HepG2 (cell line): ENCODE data around the gene STIP1. TPM values are rescaled to one million over a fixed set of nuclear protein-coding genes. Genes with fewer than 3 reads are reported as not detected.

Experiments used
- FIP1L1 ChIP-seq: fragments of 200-400 bp; formaldehyde crosslinking; IDR thresholded peaks from 2 replicates; pipeline ENCODE4 v1.6.1; 2018; ENCODE audit warnings: low read depth, mild to moderate bottlenecking, low read length, moderate library complexity, borderline replicate concordance; ENCODE audit not compliant: insufficient read depth
- GPBP1L1 ChIP-seq: sonication (generic); formaldehyde crosslinking; IDR thresholded peaks from 2 replicates; pipeline ENCODE4 v1.5.0; 2020; ENCODE audit warnings: mild to moderate bottlenecking, missing genetic modification reagents
- KDM6A ChIP-seq: IDR thresholded peaks from 2 replicates; pipeline ENCODE4 v1.6.1; 2016; ENCODE audit warnings: low read depth
- ONECUT2 ChIP-seq: sonication (generic); formaldehyde crosslinking; IDR thresholded peaks from 2 replicates; pipeline ENCODE4 v1.4.0; 2020; ENCODE audit warnings: missing genetic modification reagents
- SMAD1 ChIP-seq: sonication (generic); formaldehyde crosslinking; IDR thresholded peaks from 2 replicates; pipeline ENCODE4 v1.4.0; 2020; ENCODE audit warnings: missing genetic modification reagents, low read depth, mild to moderate bottlenecking, borderline replicate concordance
- TCF7 ChIP-seq: sonication (generic); IDR thresholded peaks from 2 replicates; pipeline ENCODE4 v1.6.1; 2016; ENCODE audit warnings: antibody characterized with exemption, low read depth
- ZBTB3 ChIP-seq: sonication (generic); formaldehyde crosslinking; IDR thresholded peaks from 2 replicates; pipeline ENCODE4 v1.4.0; 2020; ENCODE audit warnings: low read depth, mild to moderate bottlenecking, moderate library complexity, missing genetic modification reagents, borderline replicate concordance
- ZBTB8A ChIP-seq: sonication (generic); formaldehyde crosslinking; IDR thresholded peaks from 2 replicates; pipeline ENCODE4 v1.4.0; 2020; ENCODE audit warnings: mild to moderate bottlenecking, low read depth, missing genetic modification reagents, borderline replicate concordance
- ZKSCAN8 ChIP-seq: IDR thresholded peaks from 2 replicates; pipeline ENCODE4 v1.6.1; 2016; ENCODE audit warnings: borderline replicate concordance, missing genetic modification reagents, missing compliant biosample characterization
- ZNF484 ChIP-seq: sonication (generic); formaldehyde crosslinking; IDR thresholded peaks from 2 replicates; pipeline ENCODE4 v1.5.1; 2020; ENCODE audit warnings: mild to moderate bottlenecking, low read depth, missing genetic modification reagents, borderline replicate concordance
- ZNF558 ChIP-seq: sonication (generic); formaldehyde crosslinking; IDR thresholded peaks from 2 replicates; pipeline ENCODE4 v1.9.0; 2022; ENCODE audit warnings: mild to moderate bottlenecking, missing genetic modification reagents, borderline replicate concordance
- ZNF569 ChIP-seq: sonication (generic); formaldehyde crosslinking; IDR thresholded peaks from 2 replicates; pipeline ENCODE4 v1.5.0; 2020; ENCODE audit warnings: mild to moderate bottlenecking, missing genetic modification reagents, moderate library complexity, borderline replicate concordance
- ZNF652 ChIP-seq: IDR thresholded peaks from 2 replicates; pipeline ENCODE4 v1.6.1; 2016; ENCODE audit warnings: low read depth, borderline replicate concordance
- polyA plus RNA-seq, 8 experiments: library from polyadenylated mRNA; depleted of rRNA in 3 of 8; stranded (reverse) in 7 of 8; unstranded in 1 of 8; fragments of >200 nt; fragmentation: Illumina TruSeq in 4 of 8; extraction: Trizol in 4 of 8; gene quantifications; 2 replicates each; pipeline versions ENCODE4 v1.2.1 to v1.2.3, GENCODE V29; 2011 to 2016; ENCODE audit warnings: low read depth in 4 of 8, missing spikeins in 1 of 8, mixed read lengths in 1 of 8; ENCODE audit not compliant: insufficient read depth in 1 of 8
- total RNA-seq, 5 experiments: library from RNA; depleted of rRNA; stranded (reverse); fragments of >200 nt; fragmentation: Illumina TruSeq; extraction: Trizol; gene quantifications; 2 replicates each; pipeline ENCODE4 v1.2.3, GENCODE V29; 2016; ENCODE audit warnings: low read depth in 1 of 5
- TF ChIP-seq, protein P1 (sequence below): sonication (generic); formaldehyde crosslinking; IDR thresholded peaks from 2 replicates; pipeline ENCODE4 v1.9.0; 2021; ENCODE audit warnings: mild to moderate bottlenecking, missing genetic modification reagents
- TF ChIP-seq, protein P2 (sequence below): IDR thresholded peaks from 2 replicates; pipeline ENCODE4 v1.6.1; 2012; ENCODE audit warnings: low read length, improper control_type of control experiment
- TF ChIP-seq, protein P3 (sequence below): sonication (generic); formaldehyde crosslinking; IDR thresholded peaks from 2 replicates; pipeline ENCODE4 v1.5.1; 2020; ENCODE audit warnings: mild to moderate bottlenecking, missing genetic modification reagents, moderate library complexity

STIP1 gene
- total and polyA plus RNA-seq, 2 of the 13 experiments (the other 11 are each of a cell fraction or from before 2014, with no cell fraction given), result 81.1 to 217 TPM

DNA sequence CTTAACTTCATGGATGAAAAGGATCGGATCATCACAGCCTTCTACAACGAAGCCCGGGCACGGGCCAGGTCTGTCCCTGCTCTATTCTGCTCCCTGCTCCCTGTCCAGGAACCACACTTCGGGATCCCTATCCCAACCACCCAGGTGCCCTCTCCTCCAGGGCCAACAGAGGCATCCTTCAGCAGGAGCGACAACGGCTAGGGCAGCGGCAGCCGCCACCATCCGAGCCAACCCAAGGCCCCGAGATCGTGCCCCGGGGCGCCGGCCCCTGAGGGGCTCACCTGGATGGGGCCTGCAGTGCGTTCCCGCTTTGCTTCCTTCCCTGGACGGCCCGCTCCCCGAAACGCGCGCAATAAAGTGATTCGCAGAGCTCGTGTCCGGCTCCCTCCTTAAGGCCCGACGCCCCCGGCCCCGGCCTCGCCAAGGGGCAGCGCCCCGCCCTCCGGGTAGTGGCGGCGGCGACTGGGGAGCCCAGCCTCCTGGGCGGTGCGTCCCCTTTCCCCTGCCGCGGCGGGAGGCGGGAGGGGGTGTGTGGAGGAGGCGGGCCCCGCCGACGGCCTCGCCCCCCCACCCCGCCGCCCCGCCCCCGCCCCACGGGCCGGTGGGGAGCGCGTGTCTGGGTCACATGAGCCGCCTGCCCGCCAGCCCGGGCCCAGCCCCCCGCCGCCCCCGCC, 48.1 kb downstream of the STIP1 start, which contains the start of gene VEGFB (continued):
- TF ChIP-seq, protein P1, sequence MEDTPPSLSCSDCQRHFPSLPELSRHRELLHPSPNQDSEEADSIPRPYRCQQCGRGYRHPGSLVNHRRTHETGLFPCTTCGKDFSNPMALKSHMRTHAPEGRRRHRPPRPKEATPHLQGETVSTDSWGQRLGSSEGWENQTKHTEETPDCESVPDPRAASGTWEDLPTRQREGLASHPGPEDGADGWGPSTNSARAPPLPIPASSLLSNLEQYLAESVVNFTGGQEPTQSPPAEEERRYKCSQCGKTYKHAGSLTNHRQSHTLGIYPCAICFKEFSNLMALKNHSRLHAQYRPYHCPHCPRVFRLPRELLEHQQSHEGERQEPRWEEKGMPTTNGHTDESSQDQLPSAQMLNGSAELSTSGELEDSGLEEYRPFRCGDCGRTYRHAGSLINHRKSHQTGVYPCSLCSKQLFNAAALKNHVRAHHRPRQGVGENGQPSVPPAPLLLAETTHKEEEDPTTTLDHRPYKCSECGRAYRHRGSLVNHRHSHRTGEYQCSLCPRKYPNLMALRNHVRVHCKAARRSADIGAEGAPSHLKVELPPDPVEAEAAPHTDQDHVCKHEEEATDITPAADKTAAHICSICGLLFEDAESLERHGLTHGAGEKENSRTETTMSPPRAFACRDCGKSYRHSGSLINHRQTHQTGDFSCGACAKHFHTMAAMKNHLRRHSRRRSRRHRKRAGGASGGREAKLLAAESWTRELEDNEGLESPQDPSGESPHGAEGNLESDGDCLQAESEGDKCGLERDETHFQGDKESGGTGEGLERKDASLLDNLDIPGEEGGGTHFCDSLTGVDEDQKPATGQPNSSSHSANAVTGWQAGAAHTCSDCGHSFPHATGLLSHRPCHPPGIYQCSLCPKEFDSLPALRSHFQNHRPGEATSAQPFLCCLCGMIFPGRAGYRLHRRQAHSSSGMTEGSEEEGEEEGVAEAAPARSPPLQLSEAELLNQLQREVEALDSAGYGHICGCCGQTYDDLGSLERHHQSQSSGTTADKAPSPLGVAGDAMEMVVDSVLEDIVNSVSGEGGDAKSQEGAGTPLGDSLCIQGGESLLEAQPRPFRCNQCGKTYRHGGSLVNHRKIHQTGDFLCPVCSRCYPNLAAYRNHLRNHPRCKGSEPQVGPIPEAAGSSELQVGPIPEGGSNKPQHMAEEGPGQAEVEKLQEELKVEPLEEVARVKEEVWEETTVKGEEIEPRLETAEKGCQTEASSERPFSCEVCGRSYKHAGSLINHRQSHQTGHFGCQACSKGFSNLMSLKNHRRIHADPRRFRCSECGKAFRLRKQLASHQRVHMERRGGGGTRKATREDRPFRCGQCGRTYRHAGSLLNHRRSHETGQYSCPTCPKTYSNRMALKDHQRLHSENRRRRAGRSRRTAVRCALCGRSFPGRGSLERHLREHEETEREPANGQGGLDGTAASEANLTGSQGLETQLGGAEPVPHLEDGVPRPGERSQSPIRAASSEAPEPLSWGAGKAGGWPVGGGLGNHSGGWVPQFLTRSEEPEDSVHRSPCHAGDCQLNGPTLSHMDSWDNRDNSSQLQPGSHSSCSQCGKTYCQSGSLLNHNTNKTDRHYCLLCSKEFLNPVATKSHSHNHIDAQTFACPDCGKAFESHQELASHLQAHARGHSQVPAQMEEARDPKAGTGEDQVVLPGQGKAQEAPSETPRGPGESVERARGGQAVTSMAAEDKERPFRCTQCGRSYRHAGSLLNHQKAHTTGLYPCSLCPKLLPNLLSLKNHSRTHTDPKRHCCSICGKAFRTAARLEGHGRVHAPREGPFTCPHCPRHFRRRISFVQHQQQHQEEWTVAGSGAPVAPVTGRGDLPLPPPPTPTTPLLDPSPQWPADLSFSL, result no peak
- TF ChIP-seq ZNF569 (CRISPR knock-in tag) (no peak), KDM6A (CRISPR knock-in tag) (no peak), SMAD1 (CRISPR knock-in tag) (no peak), GPBP1L1 (CRISPR knock-in tag) (no peak), FIP1L1 (no peak), ZBTB8A (no peak), ZNF484 (CRISPR knock-in tag) (no peak), TCF7 (no peak), ZNF652 (CRISPR knock-in tag) (no peak), ONECUT2 (CRISPR knock-in tag) (no peak), ZKSCAN8 (CRISPR knock-in tag) (no peak), ZNF558 (CRISPR knock-in tag) (no peak; the same call in 1 of the 2 replicates), ZBTB3 (no peak)
- TF ChIP-seq, protein P2, sequence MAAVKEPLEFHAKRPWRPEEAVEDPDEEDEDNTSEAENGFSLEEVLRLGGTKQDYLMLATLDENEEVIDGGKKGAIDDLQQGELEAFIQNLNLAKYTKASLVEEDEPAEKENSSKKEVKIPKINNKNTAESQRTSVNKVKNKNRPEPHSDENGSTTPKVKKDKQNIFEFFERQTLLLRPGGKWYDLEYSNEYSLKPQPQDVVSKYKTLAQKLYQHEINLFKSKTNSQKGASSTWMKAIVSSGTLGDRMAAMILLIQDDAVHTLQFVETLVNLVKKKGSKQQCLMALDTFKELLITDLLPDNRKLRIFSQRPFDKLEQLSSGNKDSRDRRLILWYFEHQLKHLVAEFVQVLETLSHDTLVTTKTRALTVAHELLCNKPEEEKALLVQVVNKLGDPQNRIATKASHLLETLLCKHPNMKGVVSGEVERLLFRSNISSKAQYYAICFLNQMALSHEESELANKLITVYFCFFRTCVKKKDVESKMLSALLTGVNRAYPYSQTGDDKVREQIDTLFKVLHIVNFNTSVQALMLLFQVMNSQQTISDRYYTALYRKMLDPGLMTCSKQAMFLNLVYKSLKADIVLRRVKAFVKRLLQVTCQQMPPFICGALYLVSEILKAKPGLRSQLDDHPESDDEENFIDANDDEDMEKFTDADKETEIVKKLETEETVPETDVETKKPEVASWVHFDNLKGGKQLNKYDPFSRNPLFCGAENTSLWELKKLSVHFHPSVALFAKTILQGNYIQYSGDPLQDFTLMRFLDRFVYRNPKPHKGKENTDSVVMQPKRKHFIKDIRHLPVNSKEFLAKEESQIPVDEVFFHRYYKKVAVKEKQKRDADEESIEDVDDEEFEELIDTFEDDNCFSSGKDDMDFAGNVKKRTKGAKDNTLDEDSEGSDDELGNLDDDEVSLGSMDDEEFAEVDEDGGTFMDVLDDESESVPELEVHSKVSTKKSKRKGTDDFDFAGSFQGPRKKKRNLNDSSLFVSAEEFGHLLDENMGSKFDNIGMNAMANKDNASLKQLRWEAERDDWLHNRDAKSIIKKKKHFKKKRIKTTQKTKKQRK, result no peak
- TF ChIP-seq, protein P3, sequence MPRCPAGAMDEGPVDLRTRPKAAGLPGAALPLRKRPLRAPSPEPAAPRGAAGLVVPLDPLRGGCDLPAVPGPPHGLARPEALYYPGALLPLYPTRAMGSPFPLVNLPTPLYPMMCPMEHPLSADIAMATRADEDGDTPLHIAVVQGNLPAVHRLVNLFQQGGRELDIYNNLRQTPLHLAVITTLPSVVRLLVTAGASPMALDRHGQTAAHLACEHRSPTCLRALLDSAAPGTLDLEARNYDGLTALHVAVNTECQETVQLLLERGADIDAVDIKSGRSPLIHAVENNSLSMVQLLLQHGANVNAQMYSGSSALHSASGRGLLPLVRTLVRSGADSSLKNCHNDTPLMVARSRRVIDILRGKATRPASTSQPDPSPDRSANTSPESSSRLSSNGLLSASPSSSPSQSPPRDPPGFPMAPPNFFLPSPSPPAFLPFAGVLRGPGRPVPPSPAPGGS (CRISPR knock-in tag), result no peak
